ENCODE measurements around the gene NFIA. TPM values are rescaled to one million over a fixed set of nuclear protein-coding genes. Genes with fewer than 3 reads are reported as not detected.

Gene NFIA
- total and polyA plus RNA-seq, 9 of the 15 experiments (the other 6 are each of a cell fraction or from before 2014, with no cell fraction given): 5.3 to 24.9 (median 9.8) TPM

DNA sequence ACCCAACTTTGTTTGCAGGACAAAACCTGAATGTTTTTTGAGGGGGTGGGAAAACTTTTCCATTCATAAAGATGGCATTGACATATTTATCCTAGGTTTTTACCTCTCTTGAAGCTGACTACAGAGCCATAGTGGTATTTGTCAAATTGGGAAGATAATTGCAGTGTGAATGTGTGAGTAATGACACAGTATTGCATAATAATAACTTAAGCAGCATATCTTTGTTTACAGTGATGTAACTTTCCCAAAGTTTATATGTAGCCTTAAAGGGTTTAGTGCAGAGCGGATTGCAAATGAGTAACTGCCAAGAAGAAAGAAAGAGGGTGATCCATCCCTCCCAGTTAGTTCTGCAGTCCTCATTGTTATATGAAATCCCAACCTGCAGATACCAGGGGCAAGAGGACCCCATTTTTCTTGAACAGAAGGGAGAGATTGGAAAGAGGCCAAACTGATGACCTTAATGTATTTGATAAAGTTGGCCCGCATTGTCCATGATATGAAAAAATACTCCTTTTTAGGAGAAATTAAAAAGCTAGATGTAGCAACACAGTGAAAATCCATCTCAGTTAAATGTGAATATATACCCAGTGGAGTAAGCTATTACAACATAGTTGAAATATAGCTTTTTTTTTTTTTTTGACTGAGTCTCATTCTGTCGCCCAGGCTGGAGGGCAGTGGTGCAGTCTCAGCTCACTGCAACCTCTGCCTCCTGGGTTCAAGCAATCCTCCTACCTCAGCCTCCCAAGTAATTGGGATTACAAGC lies 23.7 kb upstream of the NFIA start:
- H3K9ac ChIP-seq (ENCODE audit: insufficient read depth in 1 of 2, low read depth in 2 of 2, low read length in 2 of 2): peak overlapping the region in 1 of 2 experiments; percentile 79; a peak in 1 of 4 replicates
- FAIRE-seq (peak; percentile 23), ATAC-seq (no peak), DNase-seq (ENCODE audit: extremely low read depth in 1 of 4, low spot score in 3 of 4) (no peak)
- H3K4me2 ChIP-seq (ENCODE audit: insufficient read depth, low read length): no peak overlapping the region
- BruUV-seq (replicated peaks): no TSS peak
- H3K27ac ChIP-seq (ENCODE audit: extremely low read depth, low read depth, low read length): peak overlapping the region; percentile 85; the same call in 1 of the 3 replicates
- ChIA-PET POLR2A (interaction anchor here (0.6 to 2.1 kb wide), 5 partner anchors 9 to 124 kb away, joined by 3 to 11 read pairs (median 4); no protein-coding TSS in a partner anchor), CTCF (ENCODE audit: low intra/inter-chr PET ratio) (no interaction called here)
- no peaks in the 10 kb centered on the region for H3K27me3 ChIP-seq (ENCODE audit: control insufficient read depth in 2 of 2, insufficient read depth in 2 of 2, low read length in 2 of 2)
- H3K36me3 ChIP-seq (ENCODE audit: control insufficient read depth, insufficient read depth, low read length): no peaks in the 10 kb centered on the region
- H2AFZ ChIP-seq (ENCODE audit: low read depth, low read length): peak overlapping the region; percentile 14; the same call in 1 of the 2 replicates
- no peaks in the 10 kb centered on the region for H3K9me1 ChIP-seq (ENCODE audit: control insufficient read depth, insufficient read depth, low read length)
- no peaks in the 10 kb centered on the region for H3K79me2 ChIP-seq (ENCODE audit: control insufficient read depth, insufficient read depth, low read length)
- no peaks in the 10 kb centered on the region for H4K20me1 ChIP-seq (replicated peaks; ENCODE audit: control insufficient read depth, insufficient read depth, low read length)
- H3K4me3 ChIP-seq: no peak overlapping the region
- in situ Hi-C loops (cut with MboI): no loop called here
- no peaks in the 10 kb centered on the region for H3K9me3 ChIP-seq (replicated peaks; ENCODE audit: control insufficient read depth, insufficient read depth, low read depth, low read length)
- intact Hi-C loops (cut with micrococcal nuclease): no loop called here
- peaks cover 20 to 25% of the 10 kb centered on the region in 2 experiments; a peak in 4 of 5 replicates for H3K4me1 ChIP-seq (replicated peaks in 1 of 2; ENCODE audit: control insufficient read depth in 2 of 2, insufficient read depth in 2 of 2, low read length in 2 of 2)
- WGBS (ENCODE audit: insufficient coverage, low coverage, missing lambda C conversion rate): 81% methylated on average over 3 of the region's 3 CpGs
- peak; percentile 98 for TF ChIP-seq CEBPB (tag; IDR thresholded peaks at IDR 0.05)
- 0 out of 4 replicates have a peak, but pooled peaks of 1 of the 2 experiments have one; percentile 45 for TF ChIP-seq TRIM24 (IDR thresholded peaks at IDR 0.05)
- peak; percentile 18; the same call in 1 of the 2 replicates for TF ChIP-seq NFIC (IDR thresholded peaks at IDR 0.05)
- peak; percentile 18; the same call in 1 of the 2 replicates for TF ChIP-seq SMARCA4 (IDR thresholded peaks at IDR 0.05)
- TF ChIP-seq FUS (optimal IDR thresholded peaks at IDR 0.05; ENCODE audit: low read depth, low read length): no peak
- TF ChIP-seq, protein P1, sequence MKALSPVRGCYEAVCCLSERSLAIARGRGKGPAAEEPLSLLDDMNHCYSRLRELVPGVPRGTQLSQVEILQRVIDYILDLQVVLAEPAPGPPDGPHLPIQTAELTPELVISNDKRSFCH (CRISPR knock-in tag; IDR thresholded peaks at IDR 0.05): no peak
- TF ChIP-seq, protein P1 (tag; IDR thresholded peaks at IDR 0.05): 0 out of 2 replicates have a peak, but pooled peaks have one; percentile 59
- peak; percentile 48; the same call in 1 of the 2 replicates for TF ChIP-seq ARID1B (IDR thresholded peaks at IDR 0.05)
- no peak for TF ChIP-seq ATF6 (CRISPR knock-in tag; IDR thresholded peaks at IDR 0.05)
- TF ChIP-seq FOXJ2 (tag; IDR thresholded peaks at IDR 0.05): 0 out of 2 replicates have a peak, but pooled peaks have one; percentile 66
- peak; percentile 54 for TF ChIP-seq FOSL1 (tag; conservative IDR thresholded peaks at IDR 0.05)
